GM03348 (cell line): ENCODE results near the gene SMARCAD1.
A peak's percentile ranks its signal among the peaks of the same experiment; 100 is the strongest.
"Not testable (repeated sequence)": the region's sequence is repeated elsewhere in the genome, so short reads cannot be mapped to it uniquely, and the experiment has no call there.

Experiments used
- DNase-seq: peaks from one replicate; pipeline ENCODE4 v3.0.0; 2012; ENCODE audit warnings: low spot score

SMARCAD1 gene

GRCh38 chr4:94298725-94299252 lies 91.1 kb downstream of the SMARCAD1 start:
- no peak for DNase-seq

- no peak for DNase-seq
Measured at GRCh38 chr4:94302191-94302590, 94.5 kb downstream of the SMARCAD1 start.

- peak; percentile 21 for DNase-seq
Measured at GRCh38 chr4:94304365-94304971, 96.8 kb downstream of the SMARCAD1 start.

GRCh38 chr4:94305466-94306225 lies 98.0 kb downstream of the SMARCAD1 start:
- no peak for DNase-seq

GRCh38 chr4:94306713-94307112 lies 99.0 kb downstream of the SMARCAD1 start:
- no peak for DNase-seq

- DNase-seq: no peak
Measured at GRCh38 chr4:94307231-94307871, 99.7 kb downstream of the SMARCAD1 start.

GRCh38 chr4:94319927-94320326 lies 112.3 kb downstream of the SMARCAD1 start:
- not testable (repeated sequence) for DNase-seq

- no peak for DNase-seq
Measured at GRCh38 chr4:94325835-94326234, 118.2 kb downstream of the SMARCAD1 start.

GRCh38 chr4:94329933-94330332 lies 122.3 kb downstream of the SMARCAD1 start:
- no peak for DNase-seq

- no peak for DNase-seq
Measured at GRCh38 chr4:94332983-94333590, 125.4 kb downstream of the SMARCAD1 start.

GRCh38 chr4:94333866-94334265 lies 126.2 kb downstream of the SMARCAD1 start:
- DNase-seq: no peak

- DNase-seq: no peak
Measured at GRCh38 chr4:94334476-94334875, 126.8 kb downstream of the SMARCAD1 start.

GRCh38 chr4:94334962-94335361 lies 127.3 kb downstream of the SMARCAD1 start:
- DNase-seq: no peak

GRCh38 chr4:94336303-94336702 lies 128.6 kb downstream of the SMARCAD1 start:
- DNase-seq: no peak

- not testable (repeated sequence) for DNase-seq
Measured at GRCh38 chr4:94336791-94337190, 129.1 kb downstream of the SMARCAD1 start.

- no peak for DNase-seq
Measured at GRCh38 chr4:94338681-94339351, 131.2 kb downstream of the SMARCAD1 start.

GRCh38 chr4:94339779-94340178 lies 132.1 kb downstream of the SMARCAD1 start:
- no peak for DNase-seq
